ENCODE results near the gene WDR54. TPM values are rescaled to one million over a fixed set of nuclear protein-coding genes. Genes with fewer than 3 reads are reported as not detected.

The WDR54 gene
- total and polyA plus RNA-seq, 3 donors from 2014 or later, result 27.5 to 90.6 (median 31.7) TPM

- 62 to 71% methylated on average over 13 to 19 of the region's 19 CpGs for WGBS, 2 donors
- H3K4me1 ChIP-seq, result peaks cover 19% of the 10 kb centered on the region
These were observed 46.9 kb upstream of the WDR54 start for GRCh38 chr2:74374509-74375205.

GRCh38 chr2:74375838-74376237 lies 45.7 kb upstream of the WDR54 start:
- no peaks in the 10 kb centered on the region for H3K27me3 ChIP-seq
- no peak for DNase-seq
- no peak overlapping the region for H3K4me3 ChIP-seq
- H3K36me3 ChIP-seq (ENCODE audit: low read depth, missing control alignments), result peaks cover 3% of the 10 kb centered on the region
- intact Hi-C loops (cut with DNase I; ENCODE audit: low total_unique reads), result no loop called here
- peaks cover 29% of the 10 kb centered on the region for H3K4me1 ChIP-seq
- no peaks in the 10 kb centered on the region for H3K9me3 ChIP-seq
- TF ChIP-seq POLR2A (IDR thresholded peaks at IDR 0.05), result no peak
- TF ChIP-seq, protein P1, sequence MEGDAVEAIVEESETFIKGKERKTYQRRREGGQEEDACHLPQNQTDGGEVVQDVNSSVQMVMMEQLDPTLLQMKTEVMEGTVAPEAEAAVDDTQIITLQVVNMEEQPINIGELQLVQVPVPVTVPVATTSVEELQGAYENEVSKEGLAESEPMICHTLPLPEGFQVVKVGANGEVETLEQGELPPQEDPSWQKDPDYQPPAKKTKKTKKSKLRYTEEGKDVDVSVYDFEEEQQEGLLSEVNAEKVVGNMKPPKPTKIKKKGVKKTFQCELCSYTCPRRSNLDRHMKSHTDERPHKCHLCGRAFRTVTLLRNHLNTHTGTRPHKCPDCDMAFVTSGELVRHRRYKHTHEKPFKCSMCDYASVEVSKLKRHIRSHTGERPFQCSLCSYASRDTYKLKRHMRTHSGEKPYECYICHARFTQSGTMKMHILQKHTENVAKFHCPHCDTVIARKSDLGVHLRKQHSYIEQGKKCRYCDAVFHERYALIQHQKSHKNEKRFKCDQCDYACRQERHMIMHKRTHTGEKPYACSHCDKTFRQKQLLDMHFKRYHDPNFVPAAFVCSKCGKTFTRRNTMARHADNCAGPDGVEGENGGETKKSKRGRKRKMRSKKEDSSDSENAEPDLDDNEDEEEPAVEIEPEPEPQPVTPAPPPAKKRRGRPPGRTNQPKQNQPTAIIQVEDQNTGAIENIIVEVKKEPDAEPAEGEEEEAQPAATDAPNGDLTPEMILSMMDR (IDR thresholded peaks at IDR 0.05), result no peak
- no peak overlapping the region for H3K27ac ChIP-seq
- 84 to 98% methylated on average over 1 to 2 of the region's 2 CpGs for WGBS, 2 donors

More at GRCh38 chr2:74374509-74375205, 46.9 kb upstream of the WDR54 start:
- peak overlapping the region; percentile 69 to 79 for H3K27ac ChIP-seq
- H3K36me3 ChIP-seq (ENCODE audit: low read depth, missing control alignments), result peaks cover 5% of the 10 kb centered on the region
- H3K9me3 ChIP-seq, result no peaks in the 10 kb centered on the region
- TF ChIP-seq, protein P1 (IDR thresholded peaks at IDR 0.05), result no peak
- TF ChIP-seq POLR2A (IDR thresholded peaks at IDR 0.05), result peak; percentile 83
- intact Hi-C loops (cut with DNase I; ENCODE audit: low total_unique reads), result no loop called here
- peak overlapping the region; percentile 29 to 55 for H3K4me3 ChIP-seq
- no peaks in the 10 kb centered on the region for H3K27me3 ChIP-seq
- peak; percentile 94 for DNase-seq

- Histone ChIP-seq H3K36me3 (ENCODE audit: low read depth, missing control alignments) (no peaks in the 10 kb centered on the region), H3K4me1 (peaks cover 29% of the 10 kb centered on the region), H3K9me3 (no peaks in the 10 kb centered on the region), H3K4me3 (no peak overlapping the region), H3K27ac (no peak overlapping the region), H3K27me3 (no peaks in the 10 kb centered on the region)
- intact Hi-C loops (cut with DNase I; ENCODE audit: low total_unique reads), result no loop called here
- WGBS, 2 donors, result 94 to 96% methylated on average over 10 of the region's 10 CpGs
- no peak for TF ChIP-seq POLR2A (IDR thresholded peaks at IDR 0.05)
- TF ChIP-seq, protein P1 (IDR thresholded peaks at IDR 0.05), result no peak
- DNase-seq, result no peak
These were observed 43.5 kb upstream of the WDR54 start for GRCh38 chr2:74378007-74378406.

DNA sequence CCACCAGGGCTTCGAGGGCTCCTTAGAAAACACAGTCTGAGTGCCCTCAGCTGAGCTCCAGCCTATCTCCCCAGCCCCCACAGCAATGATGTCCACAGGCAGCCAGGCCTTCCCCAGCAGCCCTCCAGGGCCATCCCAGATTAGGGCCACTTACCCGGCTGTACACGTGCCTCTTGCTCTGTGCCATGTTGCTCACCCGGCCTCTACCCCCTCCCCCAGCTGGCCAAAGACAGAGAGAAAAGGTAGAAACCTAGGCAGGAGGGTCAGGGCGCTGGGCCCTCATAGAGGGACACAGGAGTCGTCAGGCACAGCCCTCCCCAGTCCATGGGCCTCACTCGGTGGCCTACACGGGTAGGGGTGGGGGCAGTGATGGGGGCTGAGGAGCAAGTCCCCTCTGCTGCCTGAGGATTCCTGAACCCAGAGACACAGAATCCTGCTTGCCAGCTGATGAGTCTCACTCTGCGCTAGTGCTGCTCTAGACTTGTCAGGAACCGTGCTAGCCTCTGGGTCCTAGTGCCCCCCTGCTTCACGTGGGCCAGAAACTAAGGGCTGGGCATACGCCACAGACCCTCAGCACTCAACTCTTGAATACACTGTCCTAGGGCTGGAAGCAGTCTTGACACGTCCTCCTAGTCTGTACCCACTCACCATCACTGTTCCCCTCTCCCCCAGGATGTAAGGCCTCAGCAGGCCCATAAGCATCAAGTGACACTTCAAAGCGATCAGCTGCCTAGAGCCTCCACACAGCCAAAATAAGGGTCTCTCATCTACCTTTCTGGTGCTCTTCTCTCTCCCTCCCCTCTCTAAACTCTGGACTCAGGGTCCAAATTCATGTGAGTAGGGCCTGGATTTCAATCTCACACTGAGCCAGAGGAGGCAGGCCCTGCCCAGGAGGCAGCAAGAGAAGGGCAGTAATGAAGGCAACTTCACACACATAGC lies 41.4 kb upstream of the WDR54 start, which contains the start of gene DCTN1:
DCTN1 (minus strand) TSS at position 461 of the 939 bp plus-strand sequence; CDS start at position 187, 274 bp downstream.
- H3K4me1 ChIP-seq, result peaks cover 34% of the 10 kb centered on the region
- peak within 1 kb of the TSS; percentile 54 to 63 for H3K27ac ChIP-seq
- no peaks in the 10 kb centered on the region for H3K36me3 ChIP-seq (ENCODE audit: low read depth, missing control alignments)
- peak; percentile 95 for DNase-seq
- H3K27me3 ChIP-seq, result no peaks in the 10 kb centered on the region
- WGBS, 2 donors, result 37 to 60% methylated on average over 7 to 14 of the region's 14 CpGs
- TF ChIP-seq, protein P1 (IDR thresholded peaks at IDR 0.05), result no peak
- no peak for TF ChIP-seq POLR2A (IDR thresholded peaks at IDR 0.05)
- intact Hi-C loops (cut with DNase I; ENCODE audit: low total_unique reads), result no loop called here
- peak within 1 kb of the TSS in 1 of 2 donors; percentile 35 for H3K4me3 ChIP-seq
- no peaks in the 10 kb centered on the region for H3K9me3 ChIP-seq
